ENCODE data around the gene AKAP8L.

- TF ChIP-seq CTCF (IDR thresholded peaks at IDR 0.05), result no peak
- TF ChIP-seq POLR2A (IDR thresholded peaks at IDR 0.05), result peak in 1 of 2 donors; percentile 32
Measured at GRCh38 chr19:15337202-15337601, 81.6 kb downstream of the AKAP8L start.
